Lower leg skin (tissue), 3 donors: ENCODE measurements around the gene SMIM9.
"Not testable (repeated sequence)": the region's sequence is repeated elsewhere in the genome, so short reads cannot be mapped to it uniquely, and the experiment has no call there.

Source experiments
- POLR2A ChIP-seq, 2 donors: fragments of 450-650 bp; IDR thresholded peaks; one replicate each; pipeline ENCODE4 v1.6.1; 2016 to 2017; ENCODE audit warnings: antibody characterized with exemption in 2 of 2, mild to moderate bottlenecking in 1 of 2, moderate library complexity in 1 of 2
- TF ChIP-seq, protein P1 (sequence below), 3 donors: fragments of 450-650 bp; IDR thresholded peaks; one replicate each; pipeline ENCODE4 v1.5.1; 2016; ENCODE audit warnings: antibody characterized with exemption in 3 of 3, mild to moderate bottlenecking in 3 of 3, moderate library complexity in 2 of 3

DNA sequence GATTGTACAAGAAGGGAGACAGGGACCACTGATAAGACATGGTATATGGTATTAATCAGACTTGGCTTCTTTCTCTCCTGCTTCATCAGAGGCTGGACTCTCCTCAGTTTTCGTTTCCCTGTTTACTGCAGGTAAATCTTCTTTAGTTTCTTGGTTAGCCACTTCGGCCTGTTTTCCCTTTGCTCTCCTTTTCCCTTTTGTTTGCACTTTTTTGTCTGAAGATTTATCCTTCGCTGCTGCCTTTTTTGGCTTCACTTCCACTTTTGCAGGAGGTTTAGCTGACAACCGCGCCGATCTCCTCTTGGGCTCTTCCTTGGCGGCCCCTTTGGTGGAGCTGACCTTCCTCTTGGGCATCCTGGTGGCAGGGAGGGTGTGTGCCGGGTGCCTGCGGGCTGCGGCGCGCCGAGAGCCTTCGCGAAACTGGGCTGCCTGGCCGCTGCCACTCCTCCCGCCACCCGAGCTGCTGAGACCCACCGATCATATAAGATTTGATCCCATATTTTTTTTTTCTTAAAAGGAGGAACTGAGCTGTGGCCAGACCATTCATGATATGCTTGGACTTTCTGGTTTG lies 17.3 kb downstream of the SMIM9 start:
- TF ChIP-seq, protein P1, sequence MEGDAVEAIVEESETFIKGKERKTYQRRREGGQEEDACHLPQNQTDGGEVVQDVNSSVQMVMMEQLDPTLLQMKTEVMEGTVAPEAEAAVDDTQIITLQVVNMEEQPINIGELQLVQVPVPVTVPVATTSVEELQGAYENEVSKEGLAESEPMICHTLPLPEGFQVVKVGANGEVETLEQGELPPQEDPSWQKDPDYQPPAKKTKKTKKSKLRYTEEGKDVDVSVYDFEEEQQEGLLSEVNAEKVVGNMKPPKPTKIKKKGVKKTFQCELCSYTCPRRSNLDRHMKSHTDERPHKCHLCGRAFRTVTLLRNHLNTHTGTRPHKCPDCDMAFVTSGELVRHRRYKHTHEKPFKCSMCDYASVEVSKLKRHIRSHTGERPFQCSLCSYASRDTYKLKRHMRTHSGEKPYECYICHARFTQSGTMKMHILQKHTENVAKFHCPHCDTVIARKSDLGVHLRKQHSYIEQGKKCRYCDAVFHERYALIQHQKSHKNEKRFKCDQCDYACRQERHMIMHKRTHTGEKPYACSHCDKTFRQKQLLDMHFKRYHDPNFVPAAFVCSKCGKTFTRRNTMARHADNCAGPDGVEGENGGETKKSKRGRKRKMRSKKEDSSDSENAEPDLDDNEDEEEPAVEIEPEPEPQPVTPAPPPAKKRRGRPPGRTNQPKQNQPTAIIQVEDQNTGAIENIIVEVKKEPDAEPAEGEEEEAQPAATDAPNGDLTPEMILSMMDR (IDR thresholded peaks at IDR 0.05): not testable (repeated sequence)
- TF ChIP-seq POLR2A (IDR thresholded peaks at IDR 0.05): not testable (repeated sequence)
